Vagina (tissue), 2 donors: ENCODE data around the gene GLT1D1.

Experiments used
- CTCF ChIP-seq, 3 experiments: fragments of 450-650 bp in 2 of 3; fragments of 200-600 bp in 1 of 3; sonication (generic) in 1 of 3; IDR thresholded peaks; one replicate each; pipeline ENCODE4 v1.5.1; 2017 to 2019; ENCODE audit warnings: antibody characterized with exemption in 3 of 3, mild to moderate bottlenecking in 2 of 3, moderate library complexity in 2 of 3
- POLR2AphosphoS5 ChIP-seq, 2 donors: sonication (generic); formaldehyde crosslinking; IDR thresholded peaks; one replicate each; pipeline ENCODE4 v1.9.0; 2017; ENCODE audit warnings: antibody characterized with exemption in 2 of 2, mild to moderate bottlenecking in 2 of 2, low read depth in 1 of 2; ENCODE audit not compliant: insufficient read depth in 1 of 2

GRCh38 chr12:128995619-128996018 is 142.3 kb downstream of the GLT1D1 start:
- no peak for TF ChIP-seq CTCF (IDR thresholded peaks at IDR 0.05)
- TF ChIP-seq POLR2AphosphoS5 (IDR thresholded peaks at IDR 0.05; ENCODE audit: insufficient read depth in 1 of 2, low read depth in 1 of 2) = no peak
